GM21390 (cell line): Measurements from ENCODE around the gene SDHAF2.
"Not testable (repeated sequence)": the region's sequence is repeated elsewhere in the genome, so short reads cannot be mapped to it uniquely, and the experiment has no call there.

Source experiments
- ATAC-seq: cut with Tn5 transposase; IDR thresholded peaks from one replicate; pipeline ENCODE4 v1.9.1; 2021; ENCODE audit not compliant: unreplicated experiment

The SDHAF2 gene

GRCh38 chr11:61422226-61422625 is 7.7 kb upstream of the SDHAF2 start:
- ATAC-seq = no peak

- no peak for ATAC-seq
These were observed 4.4 kb upstream of the SDHAF2 start for GRCh38 chr11:61425367-61426131.

GRCh38 chr11:61429346-61429690 is 606 bp upstream of the SDHAF2 start:
- peak; percentile 64 for ATAC-seq

GRCh38 chr11:61430839-61431238 is 915 bp downstream of the SDHAF2 start:
- not testable (repeated sequence) for ATAC-seq

GRCh38 chr11:61437496-61437895 is 7.6 kb downstream of the SDHAF2 start:
- no peak for ATAC-seq

- ATAC-seq = no peak
These were observed 9.7 kb downstream of the SDHAF2 start for GRCh38 chr11:61439615-61440014.

- no peak for ATAC-seq
These were observed 12.7 kb downstream of the SDHAF2 start for GRCh38 chr11:61442616-61443015.

- no peak for ATAC-seq
These were observed 15.6 kb downstream of the SDHAF2 start for GRCh38 chr11:61445516-61445915.

GRCh38 chr11:61446211-61446651 is 16.3 kb downstream of the SDHAF2 start:
- ATAC-seq = peak; percentile 67

- no peak for ATAC-seq
These were observed 18.0 kb downstream of the SDHAF2 start for GRCh38 chr11:61447601-61448551.

- ATAC-seq = no peak
These were observed 18.6 kb downstream of the SDHAF2 start for GRCh38 chr11:61448552-61448927.

GRCh38 chr11:61452825-61453224 is 22.9 kb downstream of the SDHAF2 start:
- no peak for ATAC-seq

- ATAC-seq = no peak
These were observed 23.8 kb downstream of the SDHAF2 start for GRCh38 chr11:61453695-61454094.

- no peak for ATAC-seq
These were observed 24.6 kb downstream of the SDHAF2 start for GRCh38 chr11:61454520-61454919.

- no peak for ATAC-seq
These were observed 30.6 kb downstream of the SDHAF2 start for GRCh38 chr11:61460474-61460881.

GRCh38 chr11:61460986-61461385 is 31.1 kb downstream of the SDHAF2 start:
- ATAC-seq = no peak

GRCh38 chr11:61467602-61468001 is 37.7 kb downstream of the SDHAF2 start:
- not testable (repeated sequence) for ATAC-seq

- no peak for ATAC-seq
These were observed 38.1 kb downstream of the SDHAF2 start for GRCh38 chr11:61468002-61468401.

GRCh38 chr11:61472282-61472681 is 42.4 kb downstream of the SDHAF2 start:
- no peak for ATAC-seq

GRCh38 chr11:61472868-61473267 is 42.9 kb downstream of the SDHAF2 start:
- no peak for ATAC-seq

- ATAC-seq = no peak
These were observed 43.6 kb downstream of the SDHAF2 start for GRCh38 chr11:61473370-61474012.
